K562 (cell line): Measurements from ENCODE around the gene IFITM2.
A peak's percentile ranks its signal among the peaks of the same experiment; 100 is the strongest.

Experiments used
- BHLHE40 ChIP-seq: IDR thresholded peaks from 2 replicates; pipeline ENCODE4 v1.6.1; 2011; ENCODE audit warnings: low read length, improper control_type of control experiment
- EP300 ChIP-seq: IDR thresholded peaks from 2 replicates; pipeline ENCODE4 v1.6.1; 2012; ENCODE audit warnings: low read length, improper control_type of control experiment
- ETV6 ChIP-seq, 3 experiments: fragments of 150-350 bp in 1 of 3; sonication (generic) in 1 of 3; formaldehyde crosslinking in 1 of 3; IDR thresholded peaks; 2 replicates each; pipeline versions ENCODE4 v1.6.1 to v1.8.0; 2014 to 2022; ENCODE audit warnings: borderline replicate concordance in 2 of 3, low read depth in 2 of 3, antibody characterized with exemption in 1 of 3, low read length in 1 of 3, mild to moderate bottlenecking in 1 of 3, missing genetic modification reagents in 1 of 3
- EZH2 ChIP-seq: IDR thresholded peaks from 2 replicates; pipeline ENCODE4 v1.6.1; 2012; ENCODE audit warnings: low read depth, mild to moderate bottlenecking, inconsistent platforms, low read length, borderline replicate concordance
- LARP7 ChIP-seq: fragments of 450-650 bp; IDR thresholded peaks from 2 replicates; pipeline ENCODE4 v1.6.1; 2016
- TF ChIP-seq, protein P1 (sequence below), 3 experiments: IDR thresholded peaks in 2 of 3; conservative IDR thresholded peaks in 1 of 3; 2 replicates each; pipeline ENCODE4 v1.5.1; 2011 to 2012; ENCODE audit warnings: low read length in 3 of 3, mild to moderate bottlenecking in 3 of 3, control low read depth in 2 of 3, improper control_type of control experiment in 1 of 3, inconsistent platforms in 1 of 3, low read depth in 1 of 3, mixed read lengths in 1 of 3, moderate library complexity in 1 of 3; ENCODE audit not compliant: insufficient read depth in 2 of 3
- TF ChIP-seq, protein P2 (sequence below): sonication (generic); formaldehyde crosslinking; IDR thresholded peaks from 2 replicates; pipeline ENCODE4 v1.8.0; 2023; ENCODE audit warnings: missing genetic modification reagents, mild to moderate bottlenecking, borderline replicate concordance
- TF ChIP-seq, protein P3 (sequence below): sonication (generic); formaldehyde crosslinking; IDR thresholded peaks from 2 replicates; pipeline ENCODE4 v1.8.1; 2023; ENCODE audit warnings: mild to moderate bottlenecking, missing genetic modification reagents, moderate library complexity

DNA sequence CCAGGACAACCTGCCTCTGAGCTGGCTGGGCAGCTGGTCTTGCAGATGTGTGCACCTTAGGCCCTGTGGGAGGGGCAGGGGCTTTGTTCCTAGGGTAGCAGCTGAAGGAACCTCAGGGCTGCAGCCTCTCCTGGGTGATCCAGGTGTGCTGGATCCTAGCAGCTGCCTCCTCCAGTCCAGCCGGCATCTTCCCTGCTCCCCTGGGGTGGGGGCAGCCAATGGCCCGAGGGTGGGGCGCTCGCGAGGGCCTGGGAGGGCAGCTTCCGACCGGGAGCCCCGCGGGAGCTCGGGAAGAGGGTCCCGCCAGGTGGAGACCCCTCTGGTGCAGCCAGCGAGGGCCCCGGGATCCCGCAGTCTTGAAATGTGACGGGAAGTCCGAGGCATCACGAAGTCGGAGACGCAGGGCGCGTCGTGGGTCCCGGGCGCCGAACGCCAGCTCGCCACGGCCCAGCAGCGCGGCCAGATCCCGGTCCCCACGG is 7.9 kb downstream of the IFITM2 start:
- TF ChIP-seq LARP7 (no peak), ETV6 (IDR thresholded peaks at IDR 0.05; ENCODE audit: borderline replicate concordance in 1 of 2, low read depth in 2 of 2, low read length in 1 of 2) (no peak), ETV6 (CRISPR knock-in tag; IDR thresholded peaks at IDR 0.05; ENCODE audit: borderline replicate concordance) (0 out of 2 replicates have a peak, but pooled peaks have one; percentile 41), EZH2 (no peak), EP300 (no peak), BHLHE40 (no peak)
- TF ChIP-seq, protein P1, sequence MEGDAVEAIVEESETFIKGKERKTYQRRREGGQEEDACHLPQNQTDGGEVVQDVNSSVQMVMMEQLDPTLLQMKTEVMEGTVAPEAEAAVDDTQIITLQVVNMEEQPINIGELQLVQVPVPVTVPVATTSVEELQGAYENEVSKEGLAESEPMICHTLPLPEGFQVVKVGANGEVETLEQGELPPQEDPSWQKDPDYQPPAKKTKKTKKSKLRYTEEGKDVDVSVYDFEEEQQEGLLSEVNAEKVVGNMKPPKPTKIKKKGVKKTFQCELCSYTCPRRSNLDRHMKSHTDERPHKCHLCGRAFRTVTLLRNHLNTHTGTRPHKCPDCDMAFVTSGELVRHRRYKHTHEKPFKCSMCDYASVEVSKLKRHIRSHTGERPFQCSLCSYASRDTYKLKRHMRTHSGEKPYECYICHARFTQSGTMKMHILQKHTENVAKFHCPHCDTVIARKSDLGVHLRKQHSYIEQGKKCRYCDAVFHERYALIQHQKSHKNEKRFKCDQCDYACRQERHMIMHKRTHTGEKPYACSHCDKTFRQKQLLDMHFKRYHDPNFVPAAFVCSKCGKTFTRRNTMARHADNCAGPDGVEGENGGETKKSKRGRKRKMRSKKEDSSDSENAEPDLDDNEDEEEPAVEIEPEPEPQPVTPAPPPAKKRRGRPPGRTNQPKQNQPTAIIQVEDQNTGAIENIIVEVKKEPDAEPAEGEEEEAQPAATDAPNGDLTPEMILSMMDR (IDR thresholded peaks at IDR 0.05 in 2 of 3, conservative IDR thresholded peaks at IDR 0.05 in 1 of 3; ENCODE audit: insufficient read depth in 2 of 3, low read depth in 1 of 3, low read length in 3 of 3) = no peak
- TF ChIP-seq, protein P2, sequence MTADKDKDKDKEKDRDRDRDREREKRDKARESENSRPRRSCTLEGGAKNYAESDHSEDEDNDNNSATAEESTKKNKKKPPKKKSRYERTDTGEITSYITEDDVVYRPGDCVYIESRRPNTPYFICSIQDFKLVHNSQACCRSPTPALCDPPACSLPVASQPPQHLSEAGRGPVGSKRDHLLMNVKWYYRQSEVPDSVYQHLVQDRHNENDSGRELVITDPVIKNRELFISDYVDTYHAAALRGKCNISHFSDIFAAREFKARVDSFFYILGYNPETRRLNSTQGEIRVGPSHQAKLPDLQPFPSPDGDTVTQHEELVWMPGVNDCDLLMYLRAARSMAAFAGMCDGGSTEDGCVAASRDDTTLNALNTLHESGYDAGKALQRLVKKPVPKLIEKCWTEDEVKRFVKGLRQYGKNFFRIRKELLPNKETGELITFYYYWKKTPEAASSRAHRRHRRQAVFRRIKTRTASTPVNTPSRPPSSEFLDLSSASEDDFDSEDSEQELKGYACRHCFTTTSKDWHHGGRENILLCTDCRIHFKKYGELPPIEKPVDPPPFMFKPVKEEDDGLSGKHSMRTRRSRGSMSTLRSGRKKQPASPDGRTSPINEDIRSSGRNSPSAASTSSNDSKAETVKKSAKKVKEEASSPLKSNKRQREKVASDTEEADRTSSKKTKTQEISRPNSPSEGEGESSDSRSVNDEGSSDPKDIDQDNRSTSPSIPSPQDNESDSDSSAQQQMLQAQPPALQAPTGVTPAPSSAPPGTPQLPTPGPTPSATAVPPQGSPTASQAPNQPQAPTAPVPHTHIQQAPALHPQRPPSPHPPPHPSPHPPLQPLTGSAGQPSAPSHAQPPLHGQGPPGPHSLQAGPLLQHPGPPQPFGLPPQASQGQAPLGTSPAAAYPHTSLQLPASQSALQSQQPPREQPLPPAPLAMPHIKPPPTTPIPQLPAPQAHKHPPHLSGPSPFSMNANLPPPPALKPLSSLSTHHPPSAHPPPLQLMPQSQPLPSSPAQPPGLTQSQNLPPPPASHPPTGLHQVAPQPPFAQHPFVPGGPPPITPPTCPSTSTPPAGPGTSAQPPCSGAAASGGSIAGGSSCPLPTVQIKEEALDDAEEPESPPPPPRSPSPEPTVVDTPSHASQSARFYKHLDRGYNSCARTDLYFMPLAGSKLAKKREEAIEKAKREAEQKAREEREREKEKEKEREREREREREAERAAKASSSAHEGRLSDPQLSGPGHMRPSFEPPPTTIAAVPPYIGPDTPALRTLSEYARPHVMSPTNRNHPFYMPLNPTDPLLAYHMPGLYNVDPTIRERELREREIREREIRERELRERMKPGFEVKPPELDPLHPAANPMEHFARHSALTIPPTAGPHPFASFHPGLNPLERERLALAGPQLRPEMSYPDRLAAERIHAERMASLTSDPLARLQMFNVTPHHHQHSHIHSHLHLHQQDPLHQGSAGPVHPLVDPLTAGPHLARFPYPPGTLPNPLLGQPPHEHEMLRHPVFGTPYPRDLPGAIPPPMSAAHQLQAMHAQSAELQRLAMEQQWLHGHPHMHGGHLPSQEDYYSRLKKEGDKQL (CRISPR knock-in tag) = no peak
- TF ChIP-seq, protein P3, sequence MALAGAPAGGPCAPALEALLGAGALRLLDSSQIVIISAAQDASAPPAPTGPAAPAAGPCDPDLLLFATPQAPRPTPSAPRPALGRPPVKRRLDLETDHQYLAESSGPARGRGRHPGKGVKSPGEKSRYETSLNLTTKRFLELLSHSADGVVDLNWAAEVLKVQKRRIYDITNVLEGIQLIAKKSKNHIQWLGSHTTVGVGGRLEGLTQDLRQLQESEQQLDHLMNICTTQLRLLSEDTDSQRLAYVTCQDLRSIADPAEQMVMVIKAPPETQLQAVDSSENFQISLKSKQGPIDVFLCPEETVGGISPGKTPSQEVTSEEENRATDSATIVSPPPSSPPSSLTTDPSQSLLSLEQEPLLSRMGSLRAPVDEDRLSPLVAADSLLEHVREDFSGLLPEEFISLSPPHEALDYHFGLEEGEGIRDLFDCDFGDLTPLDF (CRISPR knock-in tag) = no peak
